ENCODE data around the gene MATN1.
A peak's percentile ranks its signal among the peaks of the same experiment; 100 is the strongest.

MATN1 gene

GRCh38 chr1:30749691-30750583 is 26.6 kb upstream of the MATN1 start:
- H3F3A ChIP-seq (ENCODE audit: control insufficient read depth, insufficient read depth) = peaks cover 61% of the 10 kb centered on the region
- H3K79me2 ChIP-seq (ENCODE audit: control insufficient read depth, low read length) = peaks cover 96% of the 10 kb centered on the region
- no peaks in the 10 kb centered on the region for H3K9me3 ChIP-seq (ENCODE audit: control insufficient read depth, insufficient read depth, low read length)
- H3K9me2 ChIP-seq (replicated peaks; ENCODE audit: control insufficient read depth, low read length) = no peaks in the 10 kb centered on the region
- TF ChIP-seq, protein P1, sequence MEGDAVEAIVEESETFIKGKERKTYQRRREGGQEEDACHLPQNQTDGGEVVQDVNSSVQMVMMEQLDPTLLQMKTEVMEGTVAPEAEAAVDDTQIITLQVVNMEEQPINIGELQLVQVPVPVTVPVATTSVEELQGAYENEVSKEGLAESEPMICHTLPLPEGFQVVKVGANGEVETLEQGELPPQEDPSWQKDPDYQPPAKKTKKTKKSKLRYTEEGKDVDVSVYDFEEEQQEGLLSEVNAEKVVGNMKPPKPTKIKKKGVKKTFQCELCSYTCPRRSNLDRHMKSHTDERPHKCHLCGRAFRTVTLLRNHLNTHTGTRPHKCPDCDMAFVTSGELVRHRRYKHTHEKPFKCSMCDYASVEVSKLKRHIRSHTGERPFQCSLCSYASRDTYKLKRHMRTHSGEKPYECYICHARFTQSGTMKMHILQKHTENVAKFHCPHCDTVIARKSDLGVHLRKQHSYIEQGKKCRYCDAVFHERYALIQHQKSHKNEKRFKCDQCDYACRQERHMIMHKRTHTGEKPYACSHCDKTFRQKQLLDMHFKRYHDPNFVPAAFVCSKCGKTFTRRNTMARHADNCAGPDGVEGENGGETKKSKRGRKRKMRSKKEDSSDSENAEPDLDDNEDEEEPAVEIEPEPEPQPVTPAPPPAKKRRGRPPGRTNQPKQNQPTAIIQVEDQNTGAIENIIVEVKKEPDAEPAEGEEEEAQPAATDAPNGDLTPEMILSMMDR (IDR thresholded peaks at IDR 0.05; ENCODE audit: low read depth, low read length, poor library complexity, severe bottlenecking) = no peak
- no peak for TF ChIP-seq EZH2phosphoT487 (IDR thresholded peaks at IDR 0.05; ENCODE audit: borderline replicate concordance, low read length)
- peak overlapping the region; percentile 95 for H3K4me3 ChIP-seq (ENCODE audit: low read length)
- peak overlapping the region; percentile 99 for H3K27ac ChIP-seq (ENCODE audit: low read depth, low read length)
- H3K36me3 ChIP-seq (ENCODE audit: control insufficient read depth, low read length) = peaks cover 82% of the 10 kb centered on the region
- peaks cover 29% of the 10 kb centered on the region; the same call in 1 of the 2 replicates for H4K20me1 ChIP-seq (ENCODE audit: control insufficient read depth, insufficient read depth, low read depth, low read length)
- no peaks in the 10 kb centered on the region for H3K27me3 ChIP-seq (ENCODE audit: control insufficient read depth, low read length)
- H3K4me1 ChIP-seq (ENCODE audit: control insufficient read depth, low read length) = peaks cover 97% of the 10 kb centered on the region
- peak overlapping the region; percentile 94 for H3K4me2 ChIP-seq (ENCODE audit: low read length)

GRCh38 chr1:30748699-30749401 is 25.5 kb upstream of the MATN1 start:
- Histone ChIP-seq H3K27ac (ENCODE audit: low read depth, low read length) (peak overlapping the region; percentile 99), H3K9me2 (replicated peaks; ENCODE audit: control insufficient read depth, low read length) (no peaks in the 10 kb centered on the region), H3K9me3 (ENCODE audit: control insufficient read depth, insufficient read depth, low read length) (no peaks in the 10 kb centered on the region), H3K27me3 (ENCODE audit: control insufficient read depth, low read length) (no peaks in the 10 kb centered on the region), H3K36me3 (ENCODE audit: control insufficient read depth, low read length) (peaks cover 87% of the 10 kb centered on the region), H3K4me1 (ENCODE audit: control insufficient read depth, low read length) (peaks cover 100% of the 10 kb centered on the region), H3K79me2 (ENCODE audit: control insufficient read depth, low read length) (peaks cover 99% of the 10 kb centered on the region), H3K4me3 (ENCODE audit: low read length) (peak overlapping the region; percentile 95), H4K20me1 (ENCODE audit: control insufficient read depth, insufficient read depth, low read depth, low read length) (peaks cover 29% of the 10 kb centered on the region; the same call in 1 of the 2 replicates), H3F3A (ENCODE audit: control insufficient read depth, insufficient read depth) (peaks cover 65% of the 10 kb centered on the region), H3K4me2 (ENCODE audit: low read length) (peak overlapping the region; percentile 94)
- TF ChIP-seq, protein P1 (IDR thresholded peaks at IDR 0.05; ENCODE audit: low read depth, low read length, poor library complexity, severe bottlenecking) = no peak
- TF ChIP-seq EZH2phosphoT487 (IDR thresholded peaks at IDR 0.05; ENCODE audit: borderline replicate concordance, low read length) = no peak

- peaks cover 86% of the 10 kb centered on the region for H3K36me3 ChIP-seq (ENCODE audit: control insufficient read depth, low read length)
- TF ChIP-seq, protein P1 (IDR thresholded peaks at IDR 0.05; ENCODE audit: low read depth, low read length, poor library complexity, severe bottlenecking) = no peak
- no peak for TF ChIP-seq EZH2phosphoT487 (IDR thresholded peaks at IDR 0.05; ENCODE audit: borderline replicate concordance, low read length)
- H3K4me1 ChIP-seq (ENCODE audit: control insufficient read depth, low read length) = peaks cover 100% of the 10 kb centered on the region
- H3K27ac ChIP-seq (ENCODE audit: low read depth, low read length) = peak overlapping the region; percentile 99
- H3K9me2 ChIP-seq (replicated peaks; ENCODE audit: control insufficient read depth, low read length) = no peaks in the 10 kb centered on the region
- peaks cover 32% of the 10 kb centered on the region for H4K20me1 ChIP-seq (ENCODE audit: control insufficient read depth, insufficient read depth, low read depth, low read length)
- H3K4me2 ChIP-seq (ENCODE audit: low read length) = peak overlapping the region; percentile 94
- H3K9me3 ChIP-seq (ENCODE audit: control insufficient read depth, insufficient read depth, low read length) = no peaks in the 10 kb centered on the region
- no peaks in the 10 kb centered on the region for H3K27me3 ChIP-seq (ENCODE audit: control insufficient read depth, low read length)
- peak overlapping the region; percentile 95 for H3K4me3 ChIP-seq (ENCODE audit: low read length)
- peaks cover 98% of the 10 kb centered on the region for H3K79me2 ChIP-seq (ENCODE audit: control insufficient read depth, low read length)
- H3F3A ChIP-seq (ENCODE audit: control insufficient read depth, insufficient read depth) = peaks cover 62% of the 10 kb centered on the region
Measured at GRCh38 chr1:30748098-30748698, 24.8 kb upstream of the MATN1 start.
